ENCODE measurements around the gene KRTAP10-12.

KRTAP10-12 gene

GRCh38 chr21:44712203-44713028 lies 15.4 kb downstream of the KRTAP10-12 start:
- DNase-seq = no peak

- DNase-seq = no peak
Measured at GRCh38 chr21:44713130-44713529, 16.2 kb downstream of the KRTAP10-12 start.

GRCh38 chr21:44713846-44714245 lies 16.9 kb downstream of the KRTAP10-12 start:
- no peak for DNase-seq

DNA sequence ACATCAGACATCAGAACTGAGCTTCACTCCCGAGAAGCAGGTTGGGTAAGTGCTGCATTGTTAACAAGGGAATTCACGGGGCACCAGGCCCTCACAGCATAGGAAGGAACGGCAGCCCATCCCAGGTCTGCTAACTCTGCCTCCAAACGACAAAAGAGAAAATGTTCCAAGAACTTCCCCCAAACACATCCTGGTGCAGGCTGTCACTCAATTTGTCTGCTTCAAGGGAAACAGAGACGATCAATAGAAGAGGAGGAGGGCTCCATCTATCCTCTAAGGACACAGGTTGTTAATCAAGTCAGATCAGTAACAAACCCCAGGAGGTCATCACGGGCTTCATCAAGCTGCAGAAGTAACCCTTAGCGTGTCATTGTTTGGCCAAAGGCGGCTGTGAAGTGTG lies 17.9 kb downstream of the KRTAP10-12 start:
- no peak for DNase-seq

- DNase-seq = no peak
Measured at GRCh38 chr21:44716984-44717383, 20.0 kb downstream of the KRTAP10-12 start.

DNA sequence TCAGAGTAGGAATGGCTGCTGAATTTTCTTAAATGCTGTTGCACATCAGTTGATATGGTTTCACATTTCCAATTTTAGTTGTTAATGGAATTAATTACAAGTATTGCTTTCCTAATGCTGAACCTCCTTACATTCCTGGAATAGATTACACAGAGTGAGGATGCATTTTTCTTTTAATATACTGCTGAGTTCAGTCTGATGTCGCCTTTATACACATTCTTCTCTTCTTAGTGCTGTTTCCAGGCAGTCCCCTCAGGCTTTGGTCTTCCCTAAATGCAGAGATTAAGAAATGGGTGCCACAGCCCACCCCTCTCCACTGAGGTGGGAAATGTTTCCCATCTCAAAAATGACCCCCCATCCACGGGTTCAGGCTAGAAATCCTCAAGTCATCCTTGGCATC lies 21.1 kb downstream of the KRTAP10-12 start:
- no peak for DNase-seq

DNA sequence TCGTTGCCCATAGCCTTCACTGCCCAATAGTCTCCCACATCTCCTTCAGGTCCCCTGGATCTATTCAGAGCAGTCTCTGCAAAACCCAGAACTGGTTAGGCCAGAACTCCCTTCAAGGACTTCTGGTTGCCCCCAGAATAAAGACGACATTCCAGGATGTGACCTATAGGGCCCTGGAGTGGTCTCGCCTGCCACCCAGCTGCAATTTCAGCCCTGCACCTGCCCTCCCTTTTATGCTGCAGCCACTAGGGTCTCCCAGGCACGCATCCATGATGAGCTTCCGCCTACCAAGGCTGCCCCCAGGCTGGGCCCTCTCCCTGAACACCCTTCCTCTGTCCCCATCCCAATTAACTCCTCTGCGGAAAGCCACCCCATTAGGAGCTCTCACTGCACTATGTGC lies 21.6 kb downstream of the KRTAP10-12 start:
- DNase-seq = no peak

DNA sequence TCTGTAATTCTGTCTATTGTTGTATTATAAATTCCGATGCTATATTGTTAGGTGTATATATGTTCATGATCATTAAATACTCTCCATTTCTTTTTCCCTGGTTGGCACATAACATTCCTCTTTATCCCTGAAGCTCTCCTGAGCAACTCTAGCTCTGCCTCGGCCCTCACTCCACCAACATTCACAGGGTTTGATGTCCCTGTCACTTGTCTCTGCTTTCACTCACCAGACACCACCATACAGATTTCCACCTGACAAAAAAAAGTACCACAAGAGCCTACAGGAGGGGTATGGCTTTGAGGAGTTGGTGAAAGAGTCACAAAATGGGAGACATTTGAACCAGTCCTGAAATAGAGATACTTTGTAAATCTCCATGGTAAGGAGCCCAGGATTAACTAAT lies 23.2 kb downstream of the KRTAP10-12 start:
- DNase-seq = no peak

- peak in 1 of 2 experiments; percentile 39 for DNase-seq
Measured at GRCh38 chr21:44722731-44723130, 25.8 kb downstream of the KRTAP10-12 start.

DNA sequence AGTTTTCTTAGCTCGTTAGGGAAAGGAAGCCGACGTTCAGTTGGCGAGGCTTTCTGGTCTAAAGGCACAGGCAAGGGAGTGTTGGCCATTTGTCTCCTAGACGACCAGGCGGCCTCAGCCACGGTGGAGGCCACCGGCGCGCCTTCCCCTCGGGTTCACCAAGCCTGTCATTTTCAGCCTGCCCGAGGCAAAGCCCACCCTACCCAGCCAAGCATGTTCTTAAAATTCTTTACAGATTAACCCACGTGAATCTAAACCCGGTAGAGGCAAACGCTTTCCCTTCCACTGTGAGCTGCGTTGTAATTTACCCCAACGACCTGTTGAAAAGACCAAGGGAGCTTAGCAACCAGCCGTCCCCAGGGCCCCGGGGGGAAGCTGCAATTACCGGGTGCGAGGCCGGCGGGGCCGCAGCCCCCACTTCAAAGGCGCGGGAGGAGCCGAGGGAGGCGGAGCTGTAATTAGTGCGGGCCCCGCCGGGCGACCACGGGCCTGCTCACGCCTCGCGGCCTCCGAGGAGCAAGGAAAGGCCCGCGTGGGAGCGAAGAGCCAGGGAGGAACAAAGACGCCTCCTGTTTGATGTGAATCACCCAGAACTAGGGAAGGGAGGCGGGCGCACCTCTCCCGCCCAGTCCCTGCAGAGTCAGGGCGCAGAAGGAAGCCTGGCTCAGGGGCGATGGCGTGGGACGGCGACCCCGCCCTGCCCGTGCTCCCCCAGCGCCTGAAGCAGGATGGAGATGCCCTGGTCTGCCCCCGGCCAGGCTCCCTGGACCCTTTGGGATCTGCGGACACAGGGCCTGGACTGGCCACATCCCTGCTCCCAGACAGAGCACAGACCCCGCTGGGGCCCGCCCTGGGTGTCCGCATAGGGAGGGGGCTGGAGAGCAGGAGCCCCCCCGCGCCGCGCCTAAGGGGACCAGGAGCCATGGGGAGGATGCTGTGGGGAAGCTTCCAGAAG lies 26.5 kb downstream of the KRTAP10-12 start:
- DNase-seq = no peak

GRCh38 chr21:44724196-44724595 lies 27.2 kb downstream of the KRTAP10-12 start:
- DNase-seq = no peak

GRCh38 chr21:44724926-44725325 lies 28.0 kb downstream of the KRTAP10-12 start:
- DNase-seq = no peak

- DNase-seq = no peak
Measured at GRCh38 chr21:44726826-44727225, 29.9 kb downstream of the KRTAP10-12 start.

GRCh38 chr21:44727321-44727720 lies 30.3 kb downstream of the KRTAP10-12 start:
- no peak for DNase-seq

- no peak for DNase-seq
Measured at GRCh38 chr21:44727757-44728156, 30.8 kb downstream of the KRTAP10-12 start.

DNA sequence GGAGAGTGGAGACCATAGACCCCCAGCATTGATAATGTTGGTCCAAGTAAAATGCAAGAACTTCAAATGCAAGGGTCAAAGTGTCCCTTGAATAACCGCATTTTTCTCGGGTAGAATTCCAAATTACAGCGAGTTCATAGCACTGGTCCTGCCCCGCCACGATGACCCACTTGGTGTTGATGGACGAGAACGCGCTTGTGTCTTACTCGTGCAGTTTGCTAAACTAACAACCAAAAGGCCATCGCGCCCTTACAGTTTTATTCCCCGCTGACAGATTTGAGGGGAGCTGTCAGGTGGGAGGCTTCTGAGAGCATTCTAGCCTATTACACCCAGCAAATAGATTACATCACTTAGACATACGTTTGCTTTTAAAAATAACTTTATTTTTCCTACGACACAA lies 31.7 kb downstream of the KRTAP10-12 start:
- DNase-seq = no peak

DNA sequence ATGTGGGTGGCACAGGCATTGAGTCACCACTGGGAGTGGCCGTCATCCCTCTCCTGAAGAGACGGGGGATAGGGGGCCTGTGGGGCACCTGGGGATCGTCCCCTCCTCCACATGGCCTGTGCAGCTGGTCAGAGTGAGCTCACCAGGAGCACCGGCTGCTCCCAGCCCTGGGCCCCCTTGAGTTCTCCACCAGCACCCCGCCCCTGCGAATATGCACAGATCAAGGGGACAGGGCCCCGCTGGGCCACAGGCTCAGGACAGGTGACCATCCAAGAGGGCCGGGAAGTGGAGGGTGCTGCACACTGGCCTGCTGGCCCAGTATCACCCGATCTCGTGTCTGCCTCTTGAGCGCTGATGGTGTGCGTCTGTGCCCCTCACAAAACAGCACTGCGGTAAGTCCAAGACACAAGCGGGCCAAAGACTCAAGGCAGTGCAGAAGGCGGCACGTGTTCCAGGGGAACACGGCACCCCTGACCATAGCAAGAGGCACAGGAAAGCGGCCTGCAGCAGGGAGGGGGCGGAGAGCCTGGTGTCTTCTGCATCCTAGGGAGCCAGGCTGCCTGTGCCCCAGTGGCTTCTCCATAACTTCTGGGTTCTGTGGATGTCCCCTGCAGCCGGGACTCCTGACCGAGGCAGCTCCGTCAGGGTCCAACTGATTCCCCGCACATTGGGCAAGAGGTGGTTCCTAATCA lies 32.5 kb downstream of the KRTAP10-12 start:
- DNase-seq = no peak

DNA sequence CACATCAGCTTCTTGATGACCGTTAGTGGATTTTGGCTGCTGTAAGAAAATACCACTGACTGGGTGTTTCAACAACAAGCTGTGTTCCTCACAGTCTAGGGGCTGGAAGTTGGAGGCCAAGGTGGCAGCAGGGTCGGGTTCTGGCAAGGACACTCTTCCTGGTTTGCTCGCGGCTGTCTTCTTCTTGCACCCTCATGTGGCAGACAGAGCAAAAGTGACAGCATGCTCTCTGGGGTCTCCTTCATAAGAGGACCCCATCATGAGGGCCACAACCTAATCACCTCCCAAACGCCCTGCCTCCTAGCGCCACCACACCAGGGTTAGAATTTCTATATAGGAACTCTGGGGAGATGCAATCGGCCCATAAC lies 33.0 kb downstream of the KRTAP10-12 start:
- no peak for DNase-seq

GRCh38 chr21:44730951-44731579 lies 34.1 kb downstream of the KRTAP10-12 start:
- DNase-seq = no peak

GRCh38 chr21:44732263-44732662 lies 35.3 kb downstream of the KRTAP10-12 start:
- DNase-seq = no peak

- DNase-seq = no peak
Measured at GRCh38 chr21:44732956-44733355, 36.0 kb downstream of the KRTAP10-12 start.

DNA sequence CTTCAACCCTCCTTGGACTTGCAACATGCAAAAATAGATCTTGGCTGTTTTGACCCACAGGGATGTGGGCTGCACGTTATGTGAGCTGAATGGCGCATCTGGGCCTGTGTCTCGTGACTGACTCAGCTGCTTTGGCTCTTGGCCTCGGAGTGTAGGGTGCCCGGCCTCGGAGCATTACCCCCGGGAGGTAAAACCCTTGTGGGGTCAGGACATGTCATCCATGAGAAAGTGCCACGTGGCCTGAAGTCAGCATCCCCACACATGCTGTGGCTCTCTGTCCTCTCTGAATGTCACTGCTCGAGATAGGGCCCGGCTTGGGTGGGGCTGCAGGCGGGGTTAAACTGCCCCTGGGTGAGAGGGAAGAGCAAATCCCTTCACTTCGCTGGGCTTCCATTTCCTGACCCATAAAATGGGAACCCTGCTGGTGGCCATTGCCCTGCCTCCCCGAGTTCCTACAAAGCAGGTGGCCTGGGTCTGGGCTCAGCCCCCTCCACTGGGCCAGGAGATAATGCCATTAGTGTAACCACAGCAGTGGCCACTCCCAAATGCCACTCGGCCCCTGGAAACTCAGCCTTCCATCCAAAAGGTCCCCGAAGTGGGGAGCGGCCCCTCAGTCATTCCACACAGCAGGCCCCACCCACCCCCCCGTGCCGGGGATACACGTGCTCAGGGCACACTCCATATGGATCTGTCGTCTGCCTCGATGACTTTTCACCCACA lies 37.2 kb downstream of the KRTAP10-12 start:
- no peak for DNase-seq
